OCI-LY7 (cell line): ENCODE results near the gene RAPGEF4.

ENCODE experiments used
- CTCF ChIP-seq: fragments of 200-600 bp; sonication (generic); conservative IDR thresholded peaks from 2 replicates; pipeline ENCODE4 v1.5.1; 2014; ENCODE audit warnings: mild to moderate bottlenecking, antibody characterized with exemption, low read length, moderate library complexity, mixed read lengths
- EZH2phosphoT487 ChIP-seq: fragments of 200-600 bp; sonication (generic); IDR thresholded peaks from 2 replicates; pipeline ENCODE4 v1.6.1; 2018; ENCODE audit warnings: low read depth, borderline replicate concordance, mild to moderate bottlenecking, mixed run types, antibody characterized with exemption, low read length, moderate library complexity, mixed read lengths

- TF ChIP-seq CTCF (no peak), EZH2phosphoT487 (no peak)
Observed at GRCh38 chr2:172905937-172906811, 170.5 kb downstream of the RAPGEF4 start.
